GM12891 (cell line): ENCODE results near the gene MAD1L1.
A peak's percentile ranks its signal among the peaks of the same experiment; 100 is the strongest.

Experiments
- DNase-seq: peaks from one replicate; pipeline ENCODE4 v3.0.0; 2011; ENCODE audit warnings: low spot score; ENCODE audit not compliant: insufficient read length
- FAIRE-seq: peaks from 2 replicates; lab custom pipeline; 2011; peaks lifted over from hg19 to GRCh38; lab: Jason Lieb, UNC
- PAX5 ChIP-seq: IDR thresholded peaks from 2 replicates; pipeline ENCODE4 v1.6.1; 2011; ENCODE audit warnings: low read length, moderate library complexity, mild to moderate bottlenecking; ENCODE audit not compliant: insufficient read depth, severe bottlenecking
- POLR2A ChIP-seq: IDR thresholded peaks from 2 replicates; pipeline ENCODE4 v1.6.1; 2011; ENCODE audit warnings: low read depth, low read length, control low read depth
- POLR2AphosphoS5 ChIP-seq: IDR thresholded peaks from 2 replicates; pipeline ENCODE4 v1.6.1; 2011; ENCODE audit warnings: low read depth, low read length, control low read depth
- POU2F2 ChIP-seq: IDR thresholded peaks from 2 replicates; pipeline ENCODE4 v1.6.1; 2011; ENCODE audit warnings: low read depth, mild to moderate bottlenecking, control low read depth, low read length, moderate library complexity
- SPI1 ChIP-seq: IDR thresholded peaks from 2 replicates; pipeline ENCODE4 v1.6.1; 2011; ENCODE audit warnings: low read depth, low read length, control low read depth
- TAF1 ChIP-seq: IDR thresholded peaks from 2 replicates; pipeline ENCODE4 v1.6.1; 2011; ENCODE audit warnings: low read depth, low read length, control low read depth

The MAD1L1 gene

DNA sequence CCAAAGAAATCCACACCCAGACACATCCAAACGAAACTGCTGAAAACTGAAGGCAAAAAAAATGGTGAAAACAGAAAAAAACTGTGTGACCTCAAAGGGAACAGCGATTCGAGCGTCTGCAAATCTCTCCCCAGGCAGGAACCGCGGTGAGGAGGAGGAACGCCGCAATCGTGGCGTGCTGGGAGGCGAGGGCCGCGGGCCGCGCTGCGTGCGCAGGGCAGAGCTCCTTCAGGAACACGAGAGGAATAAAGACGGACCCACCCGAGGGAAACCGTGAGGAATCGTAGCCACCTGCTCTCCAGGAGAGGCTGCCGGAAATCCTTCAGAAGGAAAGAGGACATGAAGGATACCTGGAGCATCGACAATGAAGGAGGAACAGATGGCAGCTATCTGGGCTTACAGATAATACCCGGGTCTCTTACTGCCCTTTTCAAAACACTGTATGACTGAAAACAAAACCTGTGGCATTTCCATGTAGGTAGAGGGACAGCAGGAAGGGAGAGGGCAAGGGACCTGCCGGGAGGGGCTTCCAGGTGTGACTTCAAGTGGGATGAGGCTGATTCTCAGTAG, 266.0 kb downstream of the MAD1L1 start:
- no peak for TF ChIP-seq SPI1
- TF ChIP-seq PAX5 = no peak
- TF ChIP-seq POLR2AphosphoS5 = no peak
- TF ChIP-seq TAF1 = no peak
- TF ChIP-seq POU2F2 = no peak
- TF ChIP-seq POLR2A = no peak
- FAIRE-seq (no peak), DNase-seq (no peak)

DNA sequence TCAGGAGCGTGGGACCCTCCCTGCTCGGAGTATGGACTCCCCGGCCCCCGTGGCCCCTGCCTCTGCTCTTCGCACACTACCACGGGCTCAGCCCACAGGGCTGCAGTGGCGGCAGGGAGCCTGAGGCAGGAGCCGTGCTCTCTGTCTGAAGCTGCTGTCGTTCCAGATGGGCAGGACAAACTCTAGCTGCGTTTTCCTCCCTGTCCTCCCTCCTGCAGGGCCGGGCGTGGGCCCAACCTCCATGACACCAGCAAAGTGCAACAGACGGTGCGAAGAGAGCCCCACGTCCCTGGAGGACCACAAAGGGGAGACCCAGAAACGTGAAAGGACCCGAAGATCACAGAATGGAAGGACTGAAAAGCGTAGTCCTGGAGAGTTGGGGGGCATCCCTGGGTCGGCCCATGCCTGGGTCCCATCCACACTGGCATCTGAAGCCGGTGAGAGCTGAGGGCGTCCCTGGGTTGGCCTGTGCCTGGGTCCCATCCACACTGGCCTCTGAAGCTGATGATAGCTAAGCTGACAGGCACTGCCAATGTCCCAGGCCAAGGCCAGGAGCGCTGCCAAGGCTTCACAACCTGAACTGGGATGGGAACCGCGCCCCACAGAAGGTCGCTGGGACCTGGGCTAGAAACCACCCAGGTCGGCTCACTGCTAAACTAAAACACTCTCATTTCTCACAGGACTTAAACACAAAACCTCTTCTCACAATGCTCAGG, 267.0 kb downstream of the MAD1L1 start:
- FAIRE-seq = no peak
- TF ChIP-seq POU2F2 (no peak), PAX5 (no peak), SPI1 (no peak), TAF1 (no peak), POLR2AphosphoS5 (no peak)
- no peak for DNase-seq

DNA sequence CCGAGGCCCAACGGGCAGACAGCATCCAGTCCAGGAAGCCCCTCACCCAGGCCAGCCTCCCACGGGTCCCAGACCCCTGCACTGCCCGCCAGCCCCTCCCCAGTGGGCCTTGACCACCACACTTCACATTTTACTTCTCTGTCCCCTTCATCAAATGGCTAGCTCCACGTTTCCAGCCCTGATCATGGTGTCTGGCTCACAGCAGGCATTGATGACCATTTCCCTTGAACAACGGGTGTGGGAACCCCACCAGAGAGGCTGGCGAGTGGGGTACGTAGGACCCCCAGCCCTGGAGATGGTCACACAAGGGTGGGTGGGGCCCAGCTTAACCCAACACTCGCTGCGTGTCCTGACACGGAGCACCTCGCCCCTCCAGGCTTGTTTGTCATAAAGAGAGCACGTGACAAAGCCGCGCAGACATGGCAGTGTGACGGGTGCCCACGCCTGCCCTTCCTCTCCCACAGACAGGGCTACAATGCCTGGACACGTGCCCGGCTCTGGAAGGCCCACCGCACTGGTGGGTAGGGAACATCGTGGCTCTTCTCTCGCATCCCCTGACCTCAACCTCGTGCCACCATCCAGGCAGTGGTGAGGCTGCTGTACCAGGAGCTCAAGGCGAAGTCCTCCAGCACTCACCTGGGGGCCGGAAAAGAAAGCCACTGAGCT, 267.7 kb downstream of the MAD1L1 start:
- FAIRE-seq = no peak
- TF ChIP-seq POLR2AphosphoS5 (no peak), POLR2A (no peak), POU2F2 (no peak), SPI1 (no peak), PAX5 (no peak), TAF1 (no peak)
- no peak for DNase-seq

DNA sequence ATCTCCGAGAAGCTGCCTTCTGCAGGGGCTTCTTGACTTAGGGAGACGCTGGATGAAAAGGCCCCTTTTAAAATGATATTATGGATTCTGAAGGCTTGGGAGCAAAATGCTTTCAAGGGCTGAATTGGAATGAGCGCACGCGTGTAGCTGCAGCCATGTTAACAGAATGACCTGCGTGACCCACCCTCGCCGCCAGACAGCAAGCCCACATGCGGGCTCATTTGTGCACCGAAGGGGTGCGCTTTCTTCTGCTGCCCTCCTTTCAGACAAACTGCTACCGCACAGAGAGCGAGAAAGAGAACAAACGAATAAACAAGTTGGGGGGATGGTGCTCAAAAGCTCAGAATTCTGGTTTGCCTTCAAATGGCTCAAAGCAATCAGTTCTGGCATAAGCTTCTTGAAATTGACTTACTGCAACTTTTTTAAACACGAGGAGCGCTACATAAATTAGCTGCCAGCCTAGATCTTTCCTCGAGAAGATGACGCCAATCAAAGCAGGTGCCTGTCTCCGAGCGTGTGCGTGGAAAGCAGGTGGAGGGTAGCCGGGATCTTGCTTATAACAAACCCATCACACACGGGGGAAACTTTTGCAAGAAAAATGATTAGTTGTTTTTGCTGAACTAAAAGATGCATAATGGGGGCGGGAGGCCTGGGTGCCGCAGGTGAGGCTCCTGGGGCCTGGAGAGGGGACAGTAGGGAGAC, 268.4 kb downstream of the MAD1L1 start:
- FAIRE-seq = no peak
- no peak for TF ChIP-seq SPI1
- TF ChIP-seq POLR2A = no peak
- TF ChIP-seq PAX5 = no peak
- no peak for TF ChIP-seq POLR2AphosphoS5
- TF ChIP-seq POU2F2 = no peak
- TF ChIP-seq TAF1 = no peak
- DNase-seq = no peak

DNA sequence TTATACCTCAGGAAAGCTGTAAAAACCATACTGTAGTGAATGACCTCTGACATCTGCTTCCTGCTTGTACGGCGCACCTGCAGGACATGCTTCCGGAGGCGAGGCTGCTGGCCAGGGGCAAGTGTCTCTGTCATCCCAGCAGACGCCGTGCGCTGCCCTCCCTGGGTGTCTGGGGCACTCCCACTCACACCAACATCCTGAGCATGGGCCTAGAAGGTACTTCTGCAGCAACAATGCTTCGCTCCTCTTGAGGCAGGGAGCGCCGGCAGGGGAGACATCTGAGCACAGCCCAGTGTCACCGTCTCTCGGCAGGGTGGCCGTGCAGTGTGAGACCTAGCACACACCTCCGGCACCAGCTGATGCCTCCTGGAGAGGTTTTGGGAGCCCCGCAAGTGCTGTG, 269.2 kb downstream of the MAD1L1 start:
- no peak for DNase-seq
- no peak for FAIRE-seq

DNA sequence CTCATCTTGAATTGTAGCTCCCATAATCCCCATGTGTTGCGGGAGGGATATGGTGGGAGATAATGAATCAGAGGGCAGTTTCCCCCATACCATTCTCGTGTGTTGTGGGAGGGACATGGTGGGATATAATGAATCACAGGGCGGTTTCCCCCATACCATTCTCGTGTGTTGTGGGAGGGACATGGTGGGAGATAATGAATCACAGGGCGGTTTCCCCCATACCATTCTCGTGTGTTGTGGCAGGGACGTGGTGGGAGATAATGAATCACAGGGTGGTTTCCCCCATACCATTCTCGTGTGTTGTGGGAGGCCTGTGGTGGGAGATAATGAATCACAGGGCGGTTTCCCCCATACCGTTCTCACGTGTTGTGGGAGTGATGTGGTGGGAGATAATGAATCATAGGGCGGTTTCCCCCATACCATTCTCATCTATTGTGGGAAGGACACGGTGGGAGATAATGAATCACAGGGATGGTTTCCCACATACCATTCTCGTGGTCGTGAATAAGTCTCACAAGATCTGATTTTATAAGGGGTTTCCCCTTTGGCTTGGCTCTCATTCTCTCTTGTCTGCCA, 271.0 kb downstream of the MAD1L1 start:
- no peak for DNase-seq
- no peak for TF ChIP-seq TAF1
- TF ChIP-seq POU2F2 = peak; percentile 85
- TF ChIP-seq POLR2AphosphoS5 = no peak
- peak; percentile 83 for FAIRE-seq

More for the DNA sequence above, 269.2 kb downstream of the MAD1L1 start:
- TF ChIP-seq SPI1 (no peak), POU2F2 (no peak), POLR2AphosphoS5 (no peak), TAF1 (no peak), POLR2A (no peak), PAX5 (no peak)

DNA sequence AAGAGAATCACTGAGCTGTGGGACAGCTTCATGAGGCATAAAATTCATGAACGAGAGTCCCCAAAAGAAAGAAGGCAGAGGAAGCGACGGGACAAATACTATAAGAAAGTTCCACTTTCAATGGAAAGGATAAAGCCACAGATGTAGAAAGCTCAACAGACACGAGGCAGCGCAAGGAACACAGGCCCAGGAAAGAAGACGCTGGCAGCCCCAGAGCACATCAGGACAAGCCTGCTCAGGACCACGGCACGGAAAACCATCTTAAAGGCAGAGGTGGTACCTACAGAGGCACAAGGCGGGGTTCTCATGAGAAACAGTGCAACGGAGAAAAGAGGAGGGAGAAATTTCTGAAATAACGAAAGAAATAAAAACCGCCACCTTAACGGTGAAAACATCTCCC, 273.4 kb downstream of the MAD1L1 start:
- no peak for DNase-seq
- no peak for FAIRE-seq
- TF ChIP-seq TAF1 = no peak
- no peak for TF ChIP-seq POLR2A
- TF ChIP-seq SPI1 = no peak
- no peak for TF ChIP-seq POLR2AphosphoS5
- no peak for TF ChIP-seq POU2F2
- no peak for TF ChIP-seq PAX5

DNA sequence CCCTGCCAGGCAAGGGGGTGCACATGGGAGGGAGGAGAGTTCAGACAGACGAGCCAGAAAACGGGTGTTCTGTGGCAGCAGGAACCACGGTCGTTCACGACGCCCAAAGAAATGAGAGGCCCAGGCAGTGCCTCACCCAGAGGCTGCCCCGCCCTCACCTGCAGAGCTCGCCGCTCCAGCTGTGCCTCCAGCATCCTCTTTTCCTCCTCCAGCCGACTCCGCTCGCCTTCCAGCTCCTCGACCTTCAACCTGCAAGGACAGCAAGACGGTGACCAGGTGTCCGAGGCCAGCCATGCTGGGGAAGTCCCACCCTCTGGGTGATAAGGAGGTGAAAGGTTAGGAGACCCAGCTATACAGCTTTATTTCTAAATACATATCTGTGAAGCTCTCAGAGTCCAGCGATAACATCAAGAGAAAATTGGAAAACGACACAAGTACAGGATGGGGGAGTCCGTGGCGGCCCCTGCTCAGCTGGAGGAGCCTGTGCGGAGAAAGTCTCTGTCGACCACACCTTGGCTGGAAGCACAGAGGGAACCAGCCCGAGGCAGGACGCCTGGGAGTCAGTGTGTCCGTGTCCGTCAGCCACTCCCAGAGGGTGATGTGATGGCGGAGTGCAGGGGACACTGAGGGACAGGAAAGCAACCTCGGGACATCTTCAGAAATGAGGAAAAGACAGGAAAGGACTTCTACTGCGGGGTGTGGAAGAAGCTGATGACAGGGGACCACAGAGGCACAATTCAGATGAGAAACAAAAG, 275.1 kb downstream of the MAD1L1 start:
- FAIRE-seq = no peak
- TF ChIP-seq TAF1 (no peak), SPI1 (no peak), POLR2AphosphoS5 (no peak), POLR2A (no peak), POU2F2 (no peak), PAX5 (no peak)
- DNase-seq = no peak
